Measurements from ENCODE around the gene HCRTR2. TPM values are rescaled to one million over a fixed set of nuclear protein-coding genes. Genes with fewer than 3 reads are reported as not detected.

HCRTR2 gene
- total RNA-seq, 6 experiments from 2014 or later: not detected

DNA sequence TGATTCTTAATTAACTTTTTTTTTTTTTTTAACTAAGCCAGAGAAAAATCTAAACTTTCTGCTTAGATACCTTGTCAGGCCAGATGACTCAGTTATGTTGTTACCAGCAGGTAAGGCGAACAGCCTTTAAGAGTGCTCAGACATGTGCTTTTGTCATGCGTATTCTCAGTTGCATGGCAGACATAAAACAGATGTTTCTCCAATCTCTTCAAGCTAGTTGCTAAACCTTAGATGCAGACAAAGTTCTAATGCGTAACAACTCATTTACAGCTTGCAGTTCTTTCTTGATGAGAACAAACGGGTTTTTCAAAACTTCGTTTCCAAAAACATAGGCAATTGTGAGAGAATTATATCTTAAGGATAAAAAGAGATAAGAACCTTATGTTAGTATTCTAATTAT, 103.3 kb downstream of the HCRTR2 start:
- Histone ChIP-seq H3K4me3 (no peak overlapping the region), H3K36me3 (no peaks in the 10 kb centered on the region), H3K9me3 (no peaks in the 10 kb centered on the region), H3K27me3 (no peaks in the 10 kb centered on the region), H3K4me1 (no peaks in the 10 kb centered on the region), H3K27ac (no peak overlapping the region)
- intact Hi-C loops (cut with DNase I): no loop called here
- ATAC-seq (no peak), DNase-seq (no peak)
- no peak for TF ChIP-seq POLR2A (IDR thresholded peaks at IDR 0.05)
- TF ChIP-seq, protein P1, sequence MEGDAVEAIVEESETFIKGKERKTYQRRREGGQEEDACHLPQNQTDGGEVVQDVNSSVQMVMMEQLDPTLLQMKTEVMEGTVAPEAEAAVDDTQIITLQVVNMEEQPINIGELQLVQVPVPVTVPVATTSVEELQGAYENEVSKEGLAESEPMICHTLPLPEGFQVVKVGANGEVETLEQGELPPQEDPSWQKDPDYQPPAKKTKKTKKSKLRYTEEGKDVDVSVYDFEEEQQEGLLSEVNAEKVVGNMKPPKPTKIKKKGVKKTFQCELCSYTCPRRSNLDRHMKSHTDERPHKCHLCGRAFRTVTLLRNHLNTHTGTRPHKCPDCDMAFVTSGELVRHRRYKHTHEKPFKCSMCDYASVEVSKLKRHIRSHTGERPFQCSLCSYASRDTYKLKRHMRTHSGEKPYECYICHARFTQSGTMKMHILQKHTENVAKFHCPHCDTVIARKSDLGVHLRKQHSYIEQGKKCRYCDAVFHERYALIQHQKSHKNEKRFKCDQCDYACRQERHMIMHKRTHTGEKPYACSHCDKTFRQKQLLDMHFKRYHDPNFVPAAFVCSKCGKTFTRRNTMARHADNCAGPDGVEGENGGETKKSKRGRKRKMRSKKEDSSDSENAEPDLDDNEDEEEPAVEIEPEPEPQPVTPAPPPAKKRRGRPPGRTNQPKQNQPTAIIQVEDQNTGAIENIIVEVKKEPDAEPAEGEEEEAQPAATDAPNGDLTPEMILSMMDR (IDR thresholded peaks at IDR 0.05): no peak
- WGBS (ENCODE audit: insufficient coverage, low coverage, low lambda C conversion rate, missing lambda C conversion rate): 45% methylated on average over 5 of the region's 5 CpGs

DNA sequence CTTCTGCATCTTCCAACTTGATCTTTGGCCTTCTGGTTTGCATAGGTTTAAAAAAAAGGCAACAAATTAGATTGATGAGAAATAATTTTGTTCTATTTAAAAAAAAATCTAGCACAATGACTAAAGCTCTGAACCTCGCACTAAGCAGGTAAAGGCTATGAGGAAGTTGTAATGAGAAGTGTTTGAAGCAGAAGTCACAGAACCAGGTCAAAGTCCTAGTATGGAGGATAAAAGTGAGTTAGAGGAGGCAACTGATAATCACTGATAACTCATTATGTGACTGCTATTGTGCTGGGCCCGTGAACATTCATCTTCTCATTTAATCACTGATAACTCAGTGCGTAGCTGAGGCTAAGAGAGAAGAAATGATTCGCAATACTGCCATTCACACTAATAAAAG, 106.9 kb downstream of the HCRTR2 start:
- Histone ChIP-seq H3K36me3 (no peaks in the 10 kb centered on the region), H3K9me3 (no peaks in the 10 kb centered on the region), H3K4me1 (no peaks in the 10 kb centered on the region), H3K27me3 (no peaks in the 10 kb centered on the region), H3K4me3 (no peak overlapping the region), H3K27ac (no peak overlapping the region)
- ATAC-seq (no peak), DNase-seq (no peak)
- intact Hi-C loops (cut with DNase I): no loop called here
- TF ChIP-seq, protein P1 (IDR thresholded peaks at IDR 0.05): no peak
- no peak for TF ChIP-seq POLR2A (IDR thresholded peaks at IDR 0.05)
- WGBS (ENCODE audit: insufficient coverage, low coverage, low lambda C conversion rate, missing lambda C conversion rate): 37% methylated on average over 4 of the region's 4 CpGs

DNA sequence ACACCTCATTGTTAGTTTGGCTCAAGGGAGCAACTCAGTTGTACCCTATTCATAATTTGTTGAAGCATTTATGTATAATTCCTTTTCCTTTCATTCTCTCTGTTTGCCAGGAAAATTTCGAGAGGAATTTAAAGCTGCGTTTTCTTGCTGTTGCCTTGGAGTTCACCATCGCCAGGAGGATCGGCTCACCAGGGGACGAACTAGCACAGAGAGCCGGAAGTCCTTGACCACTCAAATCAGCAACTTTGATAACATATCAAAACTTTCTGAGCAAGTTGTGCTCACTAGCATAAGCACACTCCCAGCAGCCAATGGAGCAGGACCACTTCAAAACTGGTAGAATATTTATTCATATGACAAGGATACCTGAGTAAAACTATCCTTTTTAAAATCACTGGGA, 107.8 kb downstream of the HCRTR2 start:
- intact Hi-C loops (cut with DNase I): no loop called here
- ATAC-seq (no peak), DNase-seq (no peak)
- Histone ChIP-seq H3K4me1 (no peaks in the 10 kb centered on the region), H3K27me3 (no peaks in the 10 kb centered on the region), H3K27ac (no peak overlapping the region), H3K9me3 (no peaks in the 10 kb centered on the region), H3K4me3 (no peak overlapping the region), H3K36me3 (no peaks in the 10 kb centered on the region)
- TF ChIP-seq POLR2A (IDR thresholded peaks at IDR 0.05): no peak
- TF ChIP-seq, protein P1 (IDR thresholded peaks at IDR 0.05): no peak
- WGBS (ENCODE audit: insufficient coverage, low coverage, low lambda C conversion rate, missing lambda C conversion rate): 54% methylated on average over 6 of the region's 6 CpGs

DNA sequence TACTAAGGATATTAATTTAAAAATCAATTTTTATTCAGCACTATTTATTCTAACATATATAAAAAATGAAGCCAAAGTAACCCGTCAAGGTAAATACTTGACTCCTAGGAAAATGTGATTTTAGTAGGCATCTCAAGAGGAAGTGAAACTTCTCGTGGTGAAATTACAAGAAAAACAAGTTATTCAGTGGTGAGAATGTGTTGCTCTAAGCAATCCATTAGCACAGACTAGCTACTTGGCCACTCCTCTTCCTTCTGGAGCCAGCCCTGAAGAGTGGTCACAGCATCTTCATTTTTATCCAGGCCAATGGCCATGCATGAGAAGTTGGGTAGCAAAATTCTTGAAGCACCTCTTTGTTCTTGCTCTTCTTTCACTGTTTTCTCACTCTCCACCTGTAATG, 112.5 kb downstream of the HCRTR2 start:
- Histone ChIP-seq H3K9me3 (no peaks in the 10 kb centered on the region), H3K27me3 (no peaks in the 10 kb centered on the region), H3K36me3 (no peaks in the 10 kb centered on the region), H3K27ac (no peak overlapping the region), H3K4me1 (no peaks in the 10 kb centered on the region), H3K4me3 (no peak overlapping the region)
- intact Hi-C loops (cut with DNase I): no loop called here
- ATAC-seq: no peak
- no peak for DNase-seq
- no peak for TF ChIP-seq POLR2A (IDR thresholded peaks at IDR 0.05)
- TF ChIP-seq, protein P1 (IDR thresholded peaks at IDR 0.05): no peak
- WGBS (ENCODE audit: insufficient coverage, low coverage, low lambda C conversion rate, missing lambda C conversion rate): 21% methylated on average over 2 of the region's 2 CpGs

DNA sequence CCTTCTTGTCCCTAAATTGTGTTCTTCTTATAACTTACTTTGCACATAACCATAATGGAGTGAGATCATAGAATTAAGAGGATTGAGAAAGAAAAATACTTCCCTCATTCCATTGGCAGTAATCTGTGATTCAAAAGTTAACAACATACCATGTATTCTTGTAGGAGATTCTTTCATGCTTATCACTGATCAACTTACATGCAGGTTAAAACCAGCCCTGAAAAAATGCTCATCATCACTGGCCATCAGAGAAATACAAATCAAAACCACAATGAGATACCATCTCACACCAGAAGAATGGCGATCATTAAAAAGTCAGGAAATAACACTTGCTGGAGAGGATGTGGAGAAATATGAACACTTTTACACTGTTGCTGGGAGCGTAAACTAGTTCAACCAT, 116.4 kb downstream of the HCRTR2 start:
- ATAC-seq (no peak), DNase-seq (no peak)
- Histone ChIP-seq H3K27me3 (no peaks in the 10 kb centered on the region), H3K27ac (no peak overlapping the region), H3K4me3 (no peak overlapping the region), H3K9me3 (no peaks in the 10 kb centered on the region), H3K36me3 (no peaks in the 10 kb centered on the region), H3K4me1 (no peaks in the 10 kb centered on the region)
- intact Hi-C loops (cut with DNase I): no loop called here
- no peak for TF ChIP-seq POLR2A (IDR thresholded peaks at IDR 0.05)
- TF ChIP-seq, protein P1 (IDR thresholded peaks at IDR 0.05): no peak
- 62% methylated on average over 2 of the region's 2 CpGs for WGBS (ENCODE audit: insufficient coverage, low coverage, low lambda C conversion rate, missing lambda C conversion rate)
